GM21526 (cell line): ENCODE results near the gene WDR70.
"Not testable (repeated sequence)": the region's sequence is repeated elsewhere in the genome, so short reads cannot be mapped to it uniquely, and the experiment has no call there.

Source experiments
- ATAC-seq: cut with Tn5 transposase; IDR thresholded peaks from one replicate; pipeline ENCODE4 v1.9.1; 2021; ENCODE audit warnings: moderate library complexity; ENCODE audit not compliant: unreplicated experiment, low FRiP score

WDR70 gene

DNA sequence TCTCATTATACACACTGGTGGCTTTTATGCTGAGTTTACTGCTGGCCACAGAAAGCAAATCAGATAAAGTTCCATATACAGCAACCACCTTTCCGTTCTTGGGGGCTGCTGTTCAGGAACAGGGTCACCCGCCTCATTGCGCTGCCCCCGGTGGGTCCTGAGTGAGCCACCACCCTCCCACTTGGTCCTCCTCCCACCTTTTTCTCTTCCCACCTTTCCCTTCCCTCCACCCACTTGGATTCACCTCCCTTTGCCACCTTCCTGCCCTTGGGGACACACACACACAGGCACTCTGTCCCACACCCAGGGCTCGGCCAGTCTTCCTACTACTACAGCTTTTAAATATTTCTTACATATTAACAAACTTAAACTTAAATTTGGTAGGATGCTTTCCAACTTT lies 127.6 kb downstream of the WDR70 start:
- no peak for ATAC-seq

DNA sequence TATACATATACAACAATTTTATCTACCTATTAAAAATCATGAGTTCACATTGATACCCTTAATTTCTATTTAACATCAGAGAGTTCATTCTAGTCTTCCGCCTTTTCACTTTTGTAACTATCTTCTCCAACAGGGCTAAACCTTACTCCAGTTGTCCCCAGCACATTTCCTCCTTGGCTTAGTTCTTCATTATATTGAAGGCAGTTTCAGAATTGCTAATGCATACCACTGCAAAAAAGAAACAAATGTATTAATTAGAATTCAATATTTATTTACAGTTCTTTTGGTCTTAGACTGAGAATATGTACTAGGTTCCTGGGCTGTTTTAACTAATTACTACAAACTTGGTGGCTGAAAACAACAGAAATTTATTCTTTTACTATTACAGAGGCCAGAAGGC lies 132.5 kb downstream of the WDR70 start:
- no peak for ATAC-seq

DNA sequence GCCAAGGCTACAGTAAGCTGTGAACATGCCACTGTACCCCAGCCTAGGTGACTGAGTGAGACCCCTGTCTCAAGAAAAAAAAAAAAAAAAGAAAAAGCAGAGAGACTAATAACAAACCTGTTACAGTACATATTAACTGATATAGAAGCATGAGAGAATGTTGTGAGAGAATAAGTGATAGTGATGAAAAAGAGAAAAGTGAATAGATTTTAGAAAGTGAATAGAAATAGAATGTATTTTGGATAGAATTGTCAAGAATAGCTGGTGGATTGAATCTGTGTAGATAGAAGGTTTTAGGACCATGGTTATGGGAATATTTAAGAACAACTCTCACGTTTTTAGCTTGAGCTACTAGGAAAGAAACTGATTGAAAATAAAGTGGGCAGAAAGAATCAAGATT lies 135.8 kb downstream of the WDR70 start:
- ATAC-seq = no peak

DNA sequence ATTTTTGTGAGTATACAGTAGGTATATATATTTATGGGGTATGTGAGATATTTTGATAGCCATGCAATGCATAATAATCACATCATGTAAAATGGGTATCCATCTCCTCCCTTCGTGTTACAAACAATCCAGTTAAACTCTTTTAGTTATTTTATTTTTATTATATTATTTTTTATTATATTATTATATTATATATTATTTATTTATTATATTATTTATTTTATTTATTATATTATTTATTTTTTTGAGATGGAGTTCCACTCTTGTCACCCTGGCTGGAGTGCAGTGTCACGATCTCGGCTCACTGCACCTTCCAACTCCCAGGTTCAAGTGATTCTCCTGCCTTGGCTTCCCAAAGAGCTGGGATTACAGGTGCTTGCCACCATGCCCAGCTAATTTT lies 138.6 kb downstream of the WDR70 start:
- no peak for ATAC-seq

DNA sequence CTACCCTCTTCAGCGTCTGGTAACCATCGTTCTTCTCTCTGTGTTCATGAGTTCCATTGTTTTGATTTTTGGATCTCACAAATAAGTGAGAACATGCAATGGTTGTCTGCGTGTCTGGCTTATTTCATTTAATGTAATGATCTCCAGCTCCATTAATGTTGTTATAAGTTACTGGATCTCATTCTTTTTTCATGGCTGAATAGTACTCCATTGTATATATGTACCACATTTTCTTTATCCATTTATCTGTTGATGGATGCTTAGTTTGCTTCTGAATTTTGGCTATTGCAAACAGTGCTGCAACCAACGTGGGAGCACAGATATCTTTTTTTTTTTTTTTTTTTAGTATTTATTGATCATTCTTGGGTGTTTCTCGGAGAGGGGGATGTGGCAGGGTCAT lies 139.2 kb downstream of the WDR70 start:
- ATAC-seq = not testable (repeated sequence)

DNA sequence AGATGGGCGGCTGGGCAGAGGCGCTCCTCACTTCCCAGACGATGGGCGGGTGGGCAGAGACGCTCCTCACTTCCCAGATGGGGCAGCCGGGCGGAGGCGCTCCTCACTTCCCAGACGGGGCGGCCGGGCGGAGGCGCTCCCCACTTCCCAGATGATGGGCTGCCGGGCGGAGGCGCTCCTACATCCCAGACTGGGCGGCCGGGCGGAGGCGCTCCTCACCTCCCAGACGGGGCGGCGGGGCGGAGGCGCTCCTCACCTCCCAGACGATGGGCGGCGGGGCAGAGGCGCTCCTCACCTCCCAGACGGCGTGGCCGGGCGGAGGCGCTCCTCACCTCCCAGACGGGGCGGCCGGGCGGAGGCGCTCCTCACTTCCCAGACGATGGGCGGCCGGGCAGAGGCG lies 140.2 kb downstream of the WDR70 start:
- no peak for ATAC-seq

DNA sequence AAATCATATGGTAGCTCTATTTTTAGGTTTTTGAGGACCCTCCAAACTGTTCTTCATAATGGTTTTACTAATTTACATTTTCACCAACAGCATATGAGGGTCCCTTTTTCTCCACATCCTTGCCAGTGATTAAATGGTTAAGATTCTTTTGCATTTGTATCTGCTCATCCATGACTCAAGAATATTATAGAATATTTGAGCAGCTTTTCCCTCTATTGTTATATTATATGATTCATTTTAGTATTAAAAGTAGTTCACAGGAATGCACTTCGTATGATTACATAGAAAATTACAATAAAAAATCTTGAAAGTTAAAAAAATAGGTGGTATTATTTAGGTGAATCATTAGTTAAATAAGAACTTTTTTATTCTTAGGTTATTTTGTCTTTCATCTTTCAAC lies 140.7 kb downstream of the WDR70 start:
- ATAC-seq = no peak

DNA sequence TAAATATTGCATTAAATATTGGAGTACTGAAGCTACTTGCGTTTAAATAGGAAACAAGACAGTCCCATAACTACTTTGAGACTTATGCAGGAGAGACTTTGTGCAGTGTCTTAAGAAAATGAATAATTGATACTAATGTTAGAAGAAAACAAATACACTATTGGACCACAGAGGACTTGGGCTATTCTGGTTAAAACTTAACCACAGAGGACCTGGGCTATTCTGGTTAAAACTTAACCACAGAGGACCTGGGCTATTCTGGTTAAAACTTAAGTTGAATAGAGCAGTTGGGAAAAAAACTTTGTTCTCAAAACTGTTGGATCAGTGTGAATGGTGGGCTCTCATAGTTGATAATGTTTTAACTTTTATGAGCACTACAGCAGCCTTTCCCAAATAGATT lies 141.7 kb downstream of the WDR70 start:
- no peak for ATAC-seq

DNA sequence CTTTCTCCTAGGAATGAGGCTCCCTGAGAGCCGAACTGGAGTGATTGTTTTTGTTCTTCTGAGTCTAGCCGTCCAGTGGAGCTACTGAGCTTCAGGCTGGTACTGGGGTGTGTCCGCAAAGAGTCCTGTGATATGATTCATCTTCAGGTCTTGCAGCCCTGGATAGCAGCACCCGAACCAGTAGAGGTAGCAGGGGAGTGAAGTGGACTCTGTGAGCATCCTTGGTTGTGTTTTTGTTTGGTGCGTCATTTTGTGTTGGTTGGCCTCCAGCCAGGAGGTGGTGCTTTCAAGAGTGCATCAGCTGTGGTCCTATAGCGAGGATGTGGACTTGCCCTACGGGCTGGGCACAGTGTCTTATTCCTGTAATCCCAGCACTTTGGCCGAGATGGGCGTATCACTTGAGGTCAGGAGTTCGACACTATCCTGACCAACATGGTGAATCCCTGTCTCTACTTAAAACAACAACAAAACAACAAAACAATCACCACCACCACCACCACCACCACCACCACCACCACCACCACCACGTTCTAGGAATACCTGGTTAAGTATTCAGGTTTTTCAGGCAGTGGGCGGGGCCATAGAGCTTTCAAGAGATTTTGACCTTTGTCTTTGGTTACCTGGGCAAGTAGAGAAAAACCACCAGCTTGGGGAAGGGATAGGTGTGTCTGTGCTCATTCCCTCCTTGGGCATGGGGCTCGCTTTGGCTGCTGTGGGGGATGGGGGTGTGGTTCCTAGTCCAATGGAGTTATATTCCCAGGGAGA lies 154.0 kb downstream of the WDR70 start:
- ATAC-seq = no peak

DNA sequence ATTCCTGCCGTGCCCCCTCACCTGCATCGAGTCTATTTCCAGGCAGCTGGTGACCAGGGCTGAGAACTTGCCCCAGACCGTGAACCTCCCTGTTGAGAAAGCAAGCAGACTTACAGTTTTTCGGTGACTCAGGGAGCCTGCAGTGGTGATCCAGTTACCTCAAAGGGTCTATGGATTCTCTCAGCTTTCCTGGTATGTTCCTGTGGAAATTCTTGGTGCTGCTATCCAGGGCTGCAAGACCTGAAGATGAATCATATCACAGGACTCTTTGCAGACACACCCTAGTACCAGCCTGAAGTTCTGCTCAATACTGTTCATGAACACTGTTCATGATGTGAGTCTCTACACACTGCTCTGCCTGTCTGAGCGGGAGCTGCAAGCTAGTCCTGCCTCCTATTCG lies 154.7 kb downstream of the WDR70 start:
- no peak for ATAC-seq

DNA sequence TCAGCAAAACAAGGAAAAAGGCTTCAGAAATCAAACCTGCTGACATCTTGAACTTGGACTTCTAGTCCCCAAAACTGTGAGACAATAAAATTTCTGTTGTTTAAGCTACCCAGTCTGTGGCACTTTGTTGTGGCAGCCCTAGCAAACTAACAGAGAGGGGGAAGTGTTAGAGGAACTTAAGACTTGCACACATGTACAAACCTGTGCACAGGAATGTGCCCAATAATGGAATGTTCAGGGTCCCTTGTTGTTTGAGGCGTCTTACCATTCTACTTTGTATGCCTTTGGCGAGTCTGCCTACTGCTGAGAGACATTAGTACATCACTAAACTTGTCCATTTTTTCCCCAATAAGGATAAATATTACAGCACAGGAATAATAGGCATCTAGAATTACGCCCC lies 160.3 kb downstream of the WDR70 start:
- ATAC-seq = no peak

DNA sequence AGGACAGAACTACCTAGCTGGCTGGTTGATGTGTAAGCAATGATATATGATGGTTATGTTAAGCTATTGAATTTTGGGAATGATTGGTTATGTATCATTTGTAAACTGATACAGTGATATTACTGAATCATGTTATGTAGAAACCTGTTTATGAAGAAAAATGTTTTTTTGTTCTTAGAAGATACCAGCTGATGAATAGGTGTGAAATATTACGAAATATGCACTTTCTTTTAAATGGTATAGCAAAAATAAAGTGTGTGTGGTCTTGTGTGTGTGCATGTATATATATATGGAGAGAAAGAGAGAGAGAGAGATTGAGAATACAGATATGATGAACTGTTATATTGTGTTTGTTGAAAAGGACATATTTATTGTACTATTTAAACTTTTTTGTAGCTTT lies 164.1 kb downstream of the WDR70 start:
- ATAC-seq = no peak

DNA sequence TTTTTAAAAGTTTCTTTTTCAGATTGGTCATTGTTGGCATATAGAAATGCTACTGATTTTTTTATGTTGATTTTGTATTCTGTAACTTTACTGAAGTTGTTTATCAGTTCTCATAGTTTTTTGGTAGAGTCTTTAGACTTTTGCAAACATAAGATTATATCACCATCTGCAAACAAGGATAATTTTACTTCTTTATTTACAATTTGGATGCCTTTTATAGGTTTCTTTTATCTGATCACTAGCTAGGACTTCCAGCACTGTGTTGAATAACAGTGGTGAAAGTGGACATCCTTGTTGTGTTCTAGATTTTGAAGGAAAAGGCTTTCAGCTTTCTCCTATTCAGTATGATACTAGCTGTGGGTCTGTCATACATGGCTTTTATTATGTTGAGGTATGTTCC lies 170.3 kb downstream of the WDR70 start:
- ATAC-seq = no peak

DNA sequence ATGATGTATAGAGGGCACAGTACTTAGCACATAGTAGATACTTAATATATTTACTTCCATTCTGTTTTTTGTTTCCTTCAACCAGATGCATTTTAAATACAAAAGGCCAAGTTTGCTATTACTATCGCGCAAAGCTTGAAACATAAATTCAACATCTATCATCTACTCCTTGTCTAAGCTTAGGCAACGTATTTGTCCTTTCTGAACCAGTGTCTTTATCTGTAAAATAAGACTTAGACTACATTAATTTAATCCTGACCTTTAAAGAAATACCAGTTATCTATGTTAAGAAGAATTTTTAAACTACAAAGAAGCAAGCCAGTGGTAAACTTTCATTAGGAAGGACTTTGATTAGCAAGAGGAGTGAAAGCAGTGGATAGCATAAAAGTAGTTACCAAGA lies 173.0 kb downstream of the WDR70 start:
- no peak for ATAC-seq

DNA sequence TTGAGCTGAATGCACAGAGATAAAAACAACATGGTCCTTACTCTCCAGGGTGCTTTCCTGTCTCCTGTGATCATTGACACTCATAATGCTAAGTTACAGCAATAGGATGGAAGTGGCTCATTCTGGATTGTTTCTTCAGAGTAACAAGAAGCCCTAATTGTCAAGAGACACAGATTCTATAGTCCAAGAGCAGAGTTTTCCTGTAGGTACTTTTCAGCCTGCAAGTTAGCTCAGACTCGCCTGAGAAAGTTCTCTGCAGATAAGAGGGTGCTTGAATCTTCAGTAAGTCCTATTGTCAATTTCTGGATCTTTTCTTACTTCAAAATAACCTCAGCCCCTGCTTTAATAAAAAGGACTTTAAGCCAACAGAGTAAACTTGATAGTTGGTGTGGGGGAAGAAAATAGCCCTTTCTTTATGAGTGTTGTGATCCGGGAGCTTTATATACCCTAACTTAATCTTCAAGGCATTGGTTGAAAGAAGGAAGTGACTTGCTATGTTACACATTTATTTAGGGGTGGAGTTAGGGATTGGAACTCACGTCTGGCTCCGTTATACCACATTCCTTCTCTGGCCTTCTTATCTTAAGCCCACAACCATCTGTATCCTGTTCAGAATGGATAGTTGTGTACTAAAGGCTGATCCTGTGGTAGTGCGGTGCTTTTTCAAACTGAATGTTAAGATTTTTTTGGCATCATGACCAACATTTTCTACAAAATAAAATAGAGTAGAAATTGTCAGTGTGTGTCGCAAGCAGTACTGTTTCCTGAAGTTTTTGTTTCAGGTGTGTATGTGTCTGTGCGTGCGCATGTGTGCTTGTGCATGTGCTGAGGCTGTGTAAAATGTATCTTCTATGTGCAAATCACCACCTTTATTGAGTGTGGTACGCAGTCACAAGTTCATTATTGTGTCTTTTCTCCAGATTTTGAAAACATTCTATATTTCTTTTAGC lies 173.9 kb downstream of the WDR70 start:
- no peak for ATAC-seq

DNA sequence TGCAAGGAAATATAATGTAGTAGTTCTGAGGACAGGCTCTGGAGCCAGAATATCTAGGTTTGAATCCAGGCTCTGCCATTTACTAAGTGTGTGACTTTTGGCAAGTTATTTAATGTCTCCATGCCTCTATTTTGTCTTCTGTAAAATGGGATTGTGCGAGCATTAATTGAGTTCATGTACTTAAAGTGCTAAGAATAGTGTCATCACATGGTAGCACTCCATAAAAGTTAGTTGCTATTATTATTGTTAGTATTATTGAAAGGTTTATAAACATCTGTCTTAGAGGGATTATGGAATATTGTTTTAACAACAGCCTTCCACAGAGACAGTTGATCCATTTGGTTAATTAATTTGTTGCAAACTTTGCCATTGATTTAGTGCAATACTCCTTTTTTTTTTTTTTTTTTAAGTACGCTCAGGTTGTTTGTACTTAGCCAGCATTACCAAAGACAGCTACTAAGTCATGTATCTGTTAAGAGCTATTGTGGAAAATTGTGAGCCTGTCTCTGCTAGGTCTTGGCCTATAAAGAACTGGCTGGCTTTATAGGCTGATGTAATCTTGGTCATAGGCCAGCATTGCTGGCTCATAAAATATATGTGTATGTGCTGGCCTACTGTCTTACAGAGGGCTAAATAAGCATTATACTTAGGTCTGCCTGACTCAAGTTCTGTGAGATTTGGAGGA lies 174.7 kb downstream of the WDR70 start:
- ATAC-seq = no peak

DNA sequence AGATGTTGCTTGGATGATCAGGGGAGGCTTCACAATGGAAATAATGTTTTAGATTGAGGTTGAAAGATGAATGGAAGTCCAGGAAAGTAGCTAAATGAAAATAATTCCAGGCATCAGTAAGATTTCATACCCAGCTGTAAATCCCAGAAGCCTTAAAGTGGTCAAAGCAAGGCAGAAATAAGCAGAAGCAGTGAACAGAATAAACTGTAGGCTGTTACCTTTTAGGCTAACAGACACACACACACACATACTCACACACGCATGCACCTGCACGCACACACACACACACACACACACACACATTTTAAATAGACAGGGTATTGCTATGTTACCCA lies 175.3 kb downstream of the WDR70 start:
- no peak for ATAC-seq

DNA sequence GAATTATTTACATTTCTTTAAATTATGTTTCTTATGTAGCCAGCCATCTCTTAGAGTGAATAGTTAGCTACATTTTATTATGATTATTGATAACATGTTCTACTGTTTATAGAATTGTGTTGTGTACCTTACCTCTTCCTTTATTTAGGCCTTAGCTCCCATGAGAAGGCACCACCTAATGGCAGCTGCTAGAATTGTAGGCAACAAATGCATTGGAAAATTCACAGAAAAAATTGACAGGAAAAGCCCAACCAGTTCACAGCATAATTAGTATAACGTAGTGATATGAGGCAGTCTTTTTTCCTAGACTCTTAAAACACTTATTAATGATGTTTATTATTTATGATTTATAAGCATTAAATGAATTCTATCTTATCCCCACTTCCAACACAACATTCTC lies 175.8 kb downstream of the WDR70 start:
- ATAC-seq = no peak

DNA sequence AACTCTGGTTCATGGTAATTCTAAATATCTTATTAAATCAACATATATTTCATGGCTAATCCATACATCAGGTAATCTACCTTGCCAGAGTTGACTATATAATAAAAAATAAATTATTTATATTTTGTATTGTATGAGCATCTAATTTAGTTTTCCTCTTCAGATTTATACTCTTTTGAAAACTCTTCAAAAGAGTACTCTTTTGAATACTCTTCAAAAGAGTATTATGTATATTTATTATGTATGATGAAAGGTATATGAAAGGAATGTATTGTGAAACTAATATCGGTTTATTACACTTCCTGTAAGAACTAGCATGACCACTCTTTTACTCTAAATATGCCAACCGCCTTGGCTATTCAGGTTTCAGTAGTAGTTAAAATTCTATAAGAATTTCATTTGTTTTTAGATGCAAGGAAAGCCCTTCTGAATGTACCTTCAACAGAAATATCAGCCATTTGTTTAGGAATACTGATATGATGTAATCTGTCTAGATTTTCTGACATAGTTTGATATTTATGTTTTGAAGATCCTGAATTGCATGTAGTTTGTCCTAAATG lies 178.7 kb downstream of the WDR70 start:
- no peak for ATAC-seq

DNA sequence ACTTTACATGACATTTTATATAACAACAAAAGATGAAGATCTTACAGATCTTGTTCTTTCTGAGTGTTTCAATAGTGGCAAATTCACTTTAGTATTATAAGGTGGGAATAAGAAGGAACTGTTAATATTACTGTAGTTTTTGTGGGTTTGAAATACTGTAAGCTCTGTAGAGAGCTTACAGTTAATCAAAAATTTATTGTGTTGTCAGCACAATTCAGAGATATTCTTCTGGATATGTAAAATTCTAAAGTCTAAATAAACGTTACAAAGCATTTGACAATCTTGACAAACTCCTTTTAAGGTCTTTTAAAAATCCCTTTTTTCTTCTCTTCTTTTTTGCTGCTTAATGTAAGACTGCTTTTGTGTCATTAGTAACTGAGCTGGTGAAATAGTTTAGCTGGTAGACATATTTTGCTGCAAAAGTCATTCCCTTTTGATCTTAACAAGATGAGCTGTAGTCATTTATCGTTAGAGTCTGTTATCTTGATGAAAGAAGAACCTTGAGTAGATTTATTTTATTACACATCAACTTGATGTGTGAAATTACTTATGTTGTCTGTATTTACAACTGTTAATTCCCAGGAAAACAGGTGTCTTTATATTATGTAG lies 186.0 kb downstream of the WDR70 start:
- ATAC-seq = no peak

DNA sequence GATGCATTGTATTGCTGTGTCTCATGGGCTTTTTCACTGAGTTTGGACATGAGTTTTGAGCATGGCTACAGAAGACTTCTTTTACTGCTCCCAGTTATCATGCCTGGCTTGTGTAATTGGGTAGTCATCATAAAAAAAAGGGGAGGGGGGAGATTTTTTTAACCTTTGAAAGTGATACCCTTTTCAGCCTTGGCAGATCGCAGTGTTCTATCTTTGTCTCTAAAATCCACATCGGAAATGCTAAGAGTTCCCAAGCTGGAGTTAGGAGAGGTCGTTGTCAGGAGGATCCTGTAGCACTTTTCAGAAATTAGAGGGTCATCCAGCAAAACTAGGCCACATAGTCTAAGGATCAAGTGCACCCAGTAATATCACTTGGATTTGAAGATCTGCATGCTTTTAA lies 188.4 kb downstream of the WDR70 start:
- ATAC-seq = no peak
